HG02588 (cell line): ENCODE measurements around the gene CCDC47.
"Not testable (repeated sequence)": the region's sequence is repeated elsewhere in the genome, so short reads cannot be mapped to it uniquely, and the experiment has no call there.

Experiments used
- ATAC-seq: cut with Tn5 transposase; IDR thresholded peaks from one replicate; pipeline ENCODE4 v1.9.1; 2021; ENCODE audit warnings: mild to moderate bottlenecking, moderate library complexity; ENCODE audit not compliant: unreplicated experiment

CCDC47 gene, protein sequence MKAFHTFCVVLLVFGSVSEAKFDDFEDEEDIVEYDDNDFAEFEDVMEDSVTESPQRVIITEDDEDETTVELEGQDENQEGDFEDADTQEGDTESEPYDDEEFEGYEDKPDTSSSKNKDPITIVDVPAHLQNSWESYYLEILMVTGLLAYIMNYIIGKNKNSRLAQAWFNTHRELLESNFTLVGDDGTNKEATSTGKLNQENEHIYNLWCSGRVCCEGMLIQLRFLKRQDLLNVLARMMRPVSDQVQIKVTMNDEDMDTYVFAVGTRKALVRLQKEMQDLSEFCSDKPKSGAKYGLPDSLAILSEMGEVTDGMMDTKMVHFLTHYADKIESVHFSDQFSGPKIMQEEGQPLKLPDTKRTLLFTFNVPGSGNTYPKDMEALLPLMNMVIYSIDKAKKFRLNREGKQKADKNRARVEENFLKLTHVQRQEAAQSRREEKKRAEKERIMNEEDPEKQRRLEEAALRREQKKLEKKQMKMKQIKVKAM

DNA sequence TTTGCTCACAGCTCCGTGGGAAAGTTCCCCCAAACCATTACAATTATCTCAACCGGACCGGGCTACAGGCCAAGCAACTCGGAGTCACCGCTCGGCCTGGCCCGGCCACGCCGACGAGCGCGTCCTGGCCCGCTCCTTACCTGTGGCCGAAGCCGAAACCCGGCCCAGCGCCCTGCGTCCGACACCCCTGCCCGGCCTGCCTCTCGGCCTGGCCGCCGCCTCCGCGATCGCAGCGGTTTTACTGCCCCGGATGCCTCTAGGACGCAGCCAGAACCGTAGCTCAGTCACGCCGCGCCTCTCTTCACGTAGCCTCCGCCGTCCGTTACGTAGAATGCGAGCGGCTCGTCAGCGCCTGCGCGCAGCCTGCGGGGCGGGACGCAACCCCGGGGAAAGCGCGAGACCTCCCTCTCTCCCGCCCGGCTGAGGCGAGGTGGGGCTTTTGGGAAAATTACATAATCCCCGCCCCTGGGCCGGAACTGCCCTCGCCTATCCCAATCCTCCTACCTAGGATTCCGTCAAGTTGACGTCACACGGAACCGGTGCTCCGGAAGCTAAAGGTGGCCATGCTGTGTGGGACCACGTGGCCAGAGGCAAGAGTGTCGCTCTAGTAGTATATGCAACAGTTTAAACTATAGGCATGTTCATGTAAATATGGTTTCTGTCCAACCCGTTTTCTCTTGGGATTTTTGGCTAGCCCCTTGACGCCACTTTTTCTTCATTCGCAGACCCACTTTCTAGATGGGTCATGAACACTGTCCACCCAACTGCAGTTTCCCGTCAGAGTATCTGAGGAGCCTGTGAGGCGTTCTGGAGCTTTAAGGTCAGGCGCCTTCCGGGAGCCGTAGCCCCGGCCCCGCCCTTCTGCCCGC lies at the start of gene CCDC47:
TSS of gene CCDC47 (minus strand) at position 326 of the 869 bp plus-strand sequence. CDS start 7,422 bp downstream, outside the sequence.
- ATAC-seq, result peak; percentile 79

DNA sequence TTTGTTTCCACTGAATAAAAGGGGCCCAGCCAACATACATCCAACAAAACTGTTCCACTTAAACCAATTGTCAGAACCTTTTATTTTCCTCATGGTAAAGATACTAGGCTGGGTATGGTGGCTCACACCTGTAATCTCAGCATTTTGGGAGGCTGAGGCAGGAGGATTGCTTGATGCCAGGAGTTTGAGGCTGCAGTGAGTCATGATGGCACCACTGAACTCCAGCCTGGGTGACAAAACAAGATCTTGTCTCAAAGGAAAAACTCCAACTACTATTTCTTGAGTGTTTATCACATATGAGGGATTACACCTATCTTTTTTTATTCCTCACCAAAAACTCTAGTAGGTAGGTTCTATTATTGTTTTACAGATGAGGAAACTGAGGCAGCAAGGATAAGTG lies 49.1 kb upstream of the CCDC47 start:
- ATAC-seq, result no peak

- no peak for ATAC-seq
These were observed 48.4 kb upstream of the CCDC47 start for GRCh38 chr17:63821804-63822203.

- ATAC-seq, result no peak
These were observed 47.7 kb upstream of the CCDC47 start for GRCh38 chr17:63820963-63821561.

- no peak for ATAC-seq
These were observed 46.5 kb upstream of the CCDC47 start for GRCh38 chr17:63819585-63820537.

DNA sequence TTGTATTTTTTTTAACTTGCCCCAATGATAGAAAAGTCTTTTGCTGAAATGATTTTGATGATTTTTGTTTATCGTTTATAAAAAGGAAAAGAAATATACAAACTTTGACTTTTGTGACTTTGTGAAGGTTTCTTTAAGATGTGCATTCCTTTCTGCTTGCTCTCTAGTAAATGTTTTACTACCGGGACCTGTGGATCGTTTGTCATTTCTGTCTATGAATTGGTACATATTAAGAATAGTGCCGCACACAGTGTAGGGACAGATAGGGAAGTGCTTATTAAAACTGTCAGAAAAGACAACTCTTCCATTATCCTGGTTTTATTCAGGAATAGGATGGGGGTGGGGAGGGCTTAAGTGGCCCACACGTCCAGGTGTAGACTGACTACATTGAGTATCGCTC lies 45.7 kb upstream of the CCDC47 start:
- ATAC-seq, result no peak

GRCh38 chr17:63817736-63818385 lies 44.5 kb upstream of the CCDC47 start:
- ATAC-seq, result no peak

GRCh38 chr17:63816669-63817068 lies 43.3 kb upstream of the CCDC47 start:
- no peak for ATAC-seq

DNA sequence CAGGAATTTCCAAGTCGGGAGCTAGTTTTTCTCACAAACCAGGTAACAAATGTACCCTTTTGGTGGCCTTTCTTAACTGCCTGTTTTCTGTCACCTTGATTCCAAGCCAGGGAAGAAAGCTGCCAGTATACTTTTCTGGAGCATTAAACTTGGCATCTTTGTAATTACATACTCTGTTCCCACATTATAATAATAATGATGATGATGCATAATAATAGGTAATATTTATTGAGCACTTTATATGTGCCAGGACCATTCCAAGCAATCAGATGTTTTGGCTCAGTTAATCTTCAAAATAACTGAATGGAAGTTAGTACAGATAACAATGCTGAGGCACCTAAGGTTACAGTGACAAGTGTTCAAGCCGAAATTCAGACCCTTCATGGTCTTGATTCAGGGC lies 42.7 kb upstream of the CCDC47 start:
- no peak for ATAC-seq

DNA sequence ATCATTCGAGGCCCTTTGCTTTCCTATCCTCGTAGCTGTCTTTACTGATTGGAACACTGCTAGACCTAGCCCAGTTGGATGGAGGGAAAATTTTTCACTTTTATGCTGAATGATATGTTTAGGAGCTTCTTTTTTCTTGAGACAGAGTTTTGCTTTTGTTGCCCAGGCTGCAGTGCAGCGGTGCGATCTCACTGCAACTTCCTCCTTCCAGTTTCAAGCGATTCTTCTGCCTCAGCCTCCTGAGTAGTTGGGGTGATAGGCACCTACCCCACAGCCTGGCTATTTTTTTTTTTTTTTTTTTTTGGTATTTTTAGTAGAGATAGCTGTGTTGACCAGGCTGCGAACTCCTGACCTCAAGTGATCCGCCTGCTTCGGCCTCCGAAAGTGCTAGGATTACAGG lies 36.6 kb upstream of the CCDC47 start:
- no peak for ATAC-seq

- ATAC-seq, result no peak
These were observed 32.2 kb upstream of the CCDC47 start for GRCh38 chr17:63805591-63805990.

DNA sequence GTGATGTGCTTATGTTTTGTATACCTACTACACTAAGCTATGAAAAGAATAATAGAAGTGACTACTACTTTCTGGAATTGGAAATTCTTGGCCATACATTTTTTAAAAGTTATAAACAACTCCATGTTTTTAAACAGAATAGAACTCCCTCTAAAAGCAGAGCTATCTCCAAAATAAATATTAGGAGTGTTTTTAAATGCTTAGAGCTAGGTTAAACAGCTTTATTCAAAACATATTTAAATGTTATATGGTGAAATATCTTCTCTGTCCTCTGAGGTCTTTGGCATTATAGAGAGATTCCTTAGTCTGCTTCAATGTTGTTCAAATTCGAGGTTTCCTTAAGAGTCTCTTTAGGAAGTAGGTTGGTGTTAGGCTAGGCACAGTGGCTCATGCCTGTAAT lies 30.9 kb upstream of the CCDC47 start:
- ATAC-seq, result no peak

DNA sequence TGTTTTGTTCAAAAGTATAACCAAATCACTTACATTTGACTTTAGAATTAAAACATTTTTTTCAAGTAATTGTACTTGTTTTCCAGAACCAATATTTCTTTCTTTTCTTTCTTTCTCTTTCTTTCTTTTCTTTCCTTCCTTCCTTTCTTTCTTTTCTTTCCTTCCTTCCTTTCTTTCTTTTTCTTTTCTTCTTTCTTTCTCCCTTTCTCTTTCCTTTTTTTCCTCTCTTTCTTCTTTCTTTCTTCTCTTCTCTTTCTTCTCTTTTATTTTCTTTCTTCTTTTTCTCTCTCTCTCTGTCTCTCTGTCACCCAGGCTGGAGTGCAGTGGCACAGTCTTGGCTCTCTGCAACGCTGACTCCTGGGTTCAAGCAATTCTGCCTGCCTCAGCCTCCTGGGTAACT lies 27.4 kb upstream of the CCDC47 start:
- no peak for ATAC-seq

DNA sequence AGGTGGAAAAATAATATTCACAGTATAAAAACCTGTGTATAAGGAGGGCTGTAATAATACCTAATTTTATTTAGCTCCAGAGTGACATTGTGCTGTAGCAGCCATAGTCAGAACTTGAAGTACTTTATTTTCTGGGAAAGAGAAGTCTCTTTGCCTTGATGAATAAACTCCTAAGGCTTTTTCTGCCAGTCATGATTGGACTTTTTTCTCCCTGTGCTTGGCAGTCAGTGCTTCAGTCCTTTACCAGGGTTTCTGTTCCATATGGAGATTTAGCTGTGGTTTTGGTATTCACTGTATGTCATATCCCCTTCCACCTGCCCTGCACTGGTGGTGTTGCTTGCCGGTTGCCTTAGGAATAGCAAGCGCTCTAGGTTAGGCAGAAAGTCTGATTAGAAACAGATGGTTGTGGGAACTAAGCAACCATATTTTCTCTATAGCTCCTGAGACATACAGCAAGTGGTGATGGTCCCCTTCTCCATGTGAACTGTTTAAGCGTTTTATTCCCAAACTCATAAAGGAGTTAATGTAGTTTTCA lies 25.2 kb upstream of the CCDC47 start:
- no peak for ATAC-seq

- not testable (repeated sequence) for ATAC-seq
These were observed 23.0 kb upstream of the CCDC47 start for GRCh38 chr17:63796375-63796774.

- ATAC-seq, result no peak
These were observed 18.8 kb upstream of the CCDC47 start for GRCh38 chr17:63792055-63792729.

DNA sequence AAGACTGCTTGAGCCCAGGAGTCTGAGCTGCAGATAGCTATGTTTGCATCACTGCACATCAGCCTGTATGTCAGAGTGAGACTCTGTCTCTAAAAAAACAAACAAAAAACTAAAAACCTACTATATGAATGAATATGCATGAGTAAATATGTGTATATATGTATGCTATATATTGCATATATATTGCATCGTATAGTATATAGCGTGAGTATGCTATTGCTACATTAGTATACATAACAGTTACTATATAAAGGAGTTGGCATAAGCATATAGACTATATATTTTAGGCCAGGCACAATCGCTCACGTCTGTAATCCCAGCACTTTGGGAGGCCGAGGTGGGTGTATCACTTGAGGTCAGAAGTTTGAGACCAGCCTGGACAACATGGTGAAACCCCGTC lies 16.7 kb upstream of the CCDC47 start:
- ATAC-seq, result no peak

DNA sequence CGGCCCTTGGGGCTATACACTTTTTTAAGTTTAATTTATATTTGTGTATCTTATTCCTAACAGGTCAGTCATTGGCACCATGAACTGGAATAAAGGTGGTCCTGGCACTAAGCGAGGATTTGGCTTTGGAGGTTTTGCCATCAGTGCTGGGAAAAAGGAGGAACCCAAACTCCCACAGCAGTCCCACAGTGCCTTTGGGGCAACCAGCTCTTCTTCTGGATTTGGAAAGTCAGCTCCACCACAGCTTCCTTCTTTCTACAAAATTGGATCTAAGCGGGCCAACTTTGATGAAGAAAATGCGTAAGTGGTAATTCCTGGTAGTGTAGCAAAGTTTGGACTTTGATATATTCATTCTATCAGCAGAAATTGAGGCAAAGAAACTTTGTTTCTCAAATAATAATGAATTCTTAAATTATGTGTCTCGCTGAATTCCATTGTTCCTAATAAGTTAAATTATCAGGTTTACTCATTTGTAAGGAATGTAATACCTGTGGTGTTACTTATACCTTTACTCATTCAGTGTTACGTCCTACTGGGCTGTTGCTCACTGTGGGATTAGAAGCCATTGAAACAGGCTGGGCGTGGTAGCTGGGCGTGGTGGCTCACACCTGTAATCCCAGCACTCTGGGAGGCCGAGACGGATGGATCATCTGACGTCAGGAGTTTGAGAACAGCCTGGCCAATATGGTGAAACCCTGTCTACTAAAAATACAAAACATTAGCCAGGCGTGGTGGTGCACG lies 13.7 kb upstream of the CCDC47 start:
- ATAC-seq, result no peak
